ENCODE measurements around the gene ISCU.

Gene ISCU

GRCh38 chr12:108592033-108592909 lies 29.9 kb downstream of the ISCU start:
- Histone ChIP-seq H3K9me3 (no peaks in the 10 kb centered on the region), H3K27ac (no peak overlapping the region), H3K4me1 (no peaks in the 10 kb centered on the region), H3K4me3 (no peak overlapping the region), H3K27me3 (peaks cover 0 to 21% of the 10 kb centered on the region in 2 donors), H3K36me3 (no peaks in the 10 kb centered on the region)
- intact Hi-C loops (cut with DNase I; ENCODE audit: low total_unique reads), result no loop called here
- no peak for DNase-seq
- no peak for TF ChIP-seq CTCF (IDR thresholded peaks at IDR 0.05)

- no peak for TF ChIP-seq CTCF (IDR thresholded peaks at IDR 0.05)
- H3K4me3 ChIP-seq, result no peak overlapping the region
- no peaks in the 10 kb centered on the region for H3K36me3 ChIP-seq
- no peak for DNase-seq
- H3K27ac ChIP-seq, result no peak overlapping the region
- peaks cover 0 to 26% of the 10 kb centered on the region in 2 donors for H3K27me3 ChIP-seq
- no peaks in the 10 kb centered on the region for H3K9me3 ChIP-seq
- intact Hi-C loops (cut with DNase I; ENCODE audit: low total_unique reads), result no loop called here
- H3K4me1 ChIP-seq, result no peaks in the 10 kb centered on the region
These were observed 32.0 kb downstream of the ISCU start for GRCh38 chr12:108594323-108594903.

- no peaks in the 10 kb centered on the region for H3K9me3 ChIP-seq
- H3K4me1 ChIP-seq, result no peaks in the 10 kb centered on the region
- H3K36me3 ChIP-seq, result no peaks in the 10 kb centered on the region
- DNase-seq, result no peak
- no peak overlapping the region for H3K27ac ChIP-seq
- peaks cover 0 to 21% of the 10 kb centered on the region in 2 donors for H3K27me3 ChIP-seq
- no peak for TF ChIP-seq CTCF (IDR thresholded peaks at IDR 0.05)
- H3K4me3 ChIP-seq, result no peak overlapping the region
- intact Hi-C loops (cut with DNase I; ENCODE audit: low total_unique reads), result no loop called here
These were observed 32.7 kb downstream of the ISCU start for GRCh38 chr12:108594960-108595710.

- Histone ChIP-seq H3K27me3 (peaks cover 0 to 20% of the 10 kb centered on the region in 2 donors), H3K4me3 (no peak overlapping the region), H3K27ac (no peak overlapping the region), H3K36me3 (no peaks in the 10 kb centered on the region), H3K4me1 (no peaks in the 10 kb centered on the region), H3K9me3 (no peaks in the 10 kb centered on the region)
- TF ChIP-seq CTCF (IDR thresholded peaks at IDR 0.05), result no peak
- intact Hi-C loops (cut with DNase I; ENCODE audit: low total_unique reads), result no loop called here
- DNase-seq, result no peak
These were observed 33.6 kb downstream of the ISCU start for GRCh38 chr12:108595711-108596647.
